Vagina (tissue), 2 donors: ENCODE measurements around the gene PNKD.

ENCODE experiments used
- CTCF ChIP-seq, 3 experiments: fragments of 450-650 bp in 2 of 3; fragments of 200-600 bp in 1 of 3; sonication (generic) in 1 of 3; IDR thresholded peaks; one replicate each; pipeline ENCODE4 v1.5.1; 2017 to 2019; ENCODE audit warnings: antibody characterized with exemption in 3 of 3, mild to moderate bottlenecking in 2 of 3, moderate library complexity in 2 of 3
- POLR2A ChIP-seq, 2 donors: fragments of 450-650 bp; IDR thresholded peaks; one replicate each; pipeline ENCODE4 v1.6.1; 2017; ENCODE audit warnings: antibody characterized with exemption in 2 of 2, mild to moderate bottlenecking in 2 of 2, moderate library complexity in 2 of 2

GRCh38 chr2:218344090-218344754 is 73.9 kb downstream of the PNKD start:
- TF ChIP-seq CTCF (IDR thresholded peaks at IDR 0.05) (no peak), POLR2A (IDR thresholded peaks at IDR 0.05) (no peak)
